Measurements from ENCODE around the gene ZNRF1. TPM values are rescaled to one million over a fixed set of nuclear protein-coding genes. Genes with fewer than 3 reads are reported as not detected.

Gene ZNRF1
- total RNA-seq, 6 experiments from 2014 or later, result 10.2 to 18.8 (median 11.1) TPM

GRCh38 chr16:75105306-75106061 is 106.7 kb downstream of the ZNRF1 start:
- peak in 1 of 4 donors; percentile 14 for ATAC-seq
- H3K9me3 ChIP-seq, result no peaks in the 10 kb centered on the region
- peaks cover 0 to 35% (median 10%) of the 10 kb centered on the region in 4 donors for H3K4me1 ChIP-seq
- intact Hi-C loops (cut with DNase I), result no loop called here
- no peaks in the 10 kb centered on the region for H3K36me3 ChIP-seq
- 41% methylated on average over 4 of the region's 10 CpGs for WGBS (ENCODE audit: insufficient coverage, low coverage, low lambda C conversion rate, missing lambda C conversion rate)
- no peak for TF ChIP-seq CTCF (IDR thresholded peaks at IDR 0.05)
- TF ChIP-seq POLR2A (IDR thresholded peaks at IDR 0.05), result no peak
- H3K4me3 ChIP-seq, result no peak overlapping the region
- peak in 1 of 3 donors; percentile 53 for DNase-seq
- H3K27me3 ChIP-seq, result no peaks in the 10 kb centered on the region
- peak overlapping the region in 1 of 3 donors; percentile 40 for H3K27ac ChIP-seq

GRCh38 chr16:75106351-75107274 is 107.8 kb downstream of the ZNRF1 start:
- no peak for TF ChIP-seq CTCF (IDR thresholded peaks at IDR 0.05)
- TF ChIP-seq POLR2A (IDR thresholded peaks at IDR 0.05), result no peak
- H3K4me3 ChIP-seq, result no peak overlapping the region
- intact Hi-C loops (cut with DNase I), result no loop called here
- H3K36me3 ChIP-seq, result no peaks in the 10 kb centered on the region
- no peaks in the 10 kb centered on the region for H3K9me3 ChIP-seq
- no peak overlapping the region for H3K27ac ChIP-seq
- H3K4me1 ChIP-seq, result peaks cover 0 to 47% (median 16%) of the 10 kb centered on the region in 4 donors
- ATAC-seq, result no peak
- H3K27me3 ChIP-seq, result no peaks in the 10 kb centered on the region
- 95% methylated on average over 7 of the region's 20 CpGs for WGBS (ENCODE audit: insufficient coverage, low coverage, low lambda C conversion rate, missing lambda C conversion rate)
- DNase-seq, result peak in 1 of 3 donors; percentile 37

GRCh38 chr16:75107505-75107904 is 108.7 kb downstream of the ZNRF1 start:
- Histone ChIP-seq H3K27ac (no peak overlapping the region), H3K36me3 (no peaks in the 10 kb centered on the region), H3K9me3 (no peaks in the 10 kb centered on the region), H3K4me1 (peaks cover 0 to 54% (median 18%) of the 10 kb centered on the region in 4 donors), H3K4me3 (no peak overlapping the region), H3K27me3 (no peaks in the 10 kb centered on the region)
- WGBS (ENCODE audit: insufficient coverage, low coverage, low lambda C conversion rate, missing lambda C conversion rate), result 86% methylated on average over 1 of the region's 10 CpGs
- DNase-seq (peak in 1 of 3 donors; percentile 53), ATAC-seq (no peak)
- intact Hi-C loops (cut with DNase I), result no loop called here
- TF ChIP-seq CTCF (IDR thresholded peaks at IDR 0.05), result no peak
- no peak for TF ChIP-seq POLR2A (IDR thresholded peaks at IDR 0.05)

GRCh38 chr16:75108792-75109731 is 110.2 kb downstream of the ZNRF1 start:
- Histone ChIP-seq H3K4me3 (peak overlapping the region in 2 of 3 donors; percentile 19 to 28), H3K27me3 (no peaks in the 10 kb centered on the region), H3K4me1 (peaks cover 0 to 54% (median 18%) of the 10 kb centered on the region in 4 donors), H3K9me3 (no peaks in the 10 kb centered on the region), H3K36me3 (peaks cover 0 to 8% (median 3%) of the 10 kb centered on the region in 4 donors), H3K27ac (peak overlapping the region; percentile 64 to 81 (median 74))
- intact Hi-C loops (cut with DNase I), result no loop called here
- DNase-seq (peak; percentile 93 to 96 (median 95)), ATAC-seq (peak; percentile 69 to 77 (median 77))
- WGBS (ENCODE audit: insufficient coverage, low coverage, low lambda C conversion rate, missing lambda C conversion rate), result 8% methylated on average over 2 of the region's 27 CpGs
- peak; percentile 42 for TF ChIP-seq POLR2A (IDR thresholded peaks at IDR 0.05)
- no peak for TF ChIP-seq CTCF (IDR thresholded peaks at IDR 0.05)

All from right lobe of liver (tissue), 6 donors.